Liver (tissue), 9 donors: ENCODE data around the gene TMEM44. TPM values are rescaled to one million over a fixed set of nuclear protein-coding genes. Genes with fewer than 3 reads are reported as not detected.
A peak's percentile ranks its signal among the peaks of the same experiment; 100 is the strongest.

Source experiments
- DNase-seq: peaks from one replicate; pipeline ENCODE4 v3.0.0-alpha.2; 2017; ENCODE audit warnings: low spot score
- H3K27ac ChIP-seq, 2 donors: one replicate each; pipeline ENCODE4 v1.7.0; 2013; ENCODE audit warnings: inconsistent platforms in 2 of 2, low read length in 2 of 2, control low read depth in 1 of 2, low read depth in 1 of 2, mild to moderate bottlenecking in 1 of 2
- H3K27me3 ChIP-seq, 4 donors: one replicate each; pipeline versions ENCODE4 v1.6.1 to v1.7.0; 2013; ENCODE audit warnings: low read length in 3 of 4, inconsistent platforms in 1 of 4, mild to moderate bottlenecking in 1 of 4, moderate library complexity in 1 of 4; ENCODE audit not compliant: control insufficient read depth in 4 of 4, insufficient read depth in 4 of 4
- H3K36me3 ChIP-seq, 4 donors: one replicate each; pipeline versions ENCODE4 v1.6.1 to v1.7.0; 2013; ENCODE audit warnings: low read length in 3 of 4, mild to moderate bottlenecking in 3 of 4, low read depth in 1 of 4, moderate library complexity in 1 of 4; ENCODE audit not compliant: control insufficient read depth in 4 of 4, insufficient read depth in 3 of 4
- H3K4me1 ChIP-seq, 4 donors: one replicate each; pipeline versions ENCODE4 v1.6.1 to v1.7.0; 2013; ENCODE audit warnings: low read length in 3 of 4, mild to moderate bottlenecking in 3 of 4, moderate library complexity in 1 of 4; ENCODE audit not compliant: control insufficient read depth in 4 of 4, insufficient read depth in 4 of 4
- H3K4me3 ChIP-seq, 3 donors: one replicate each; pipeline versions ENCODE4 v1.6.1 to v1.7.0; 2013; ENCODE audit warnings: low read length in 3 of 3, control low read depth in 1 of 3, low read depth in 1 of 3, mild to moderate bottlenecking in 1 of 3
- H3K9ac ChIP-seq, 2 donors: one replicate each; pipeline ENCODE4 v1.7.0; 2013; ENCODE audit warnings: low read length in 2 of 2, mild to moderate bottlenecking in 2 of 2, moderate library complexity in 2 of 2, control low read depth in 1 of 2, low read depth in 1 of 2
- H3K9me3 ChIP-seq, 4 donors: one replicate each; pipeline versions ENCODE4 v1.6.1 to v1.7.0; 2013; ENCODE audit warnings: low read length in 3 of 4; ENCODE audit not compliant: control insufficient read depth in 4 of 4
- ATF3 ChIP-seq: IDR thresholded peaks from 2 replicates; pipeline ENCODE4 v1.6.1; 2016; ENCODE audit warnings: antibody characterized with exemption
- EGR1 ChIP-seq, 2 donors: IDR thresholded peaks; 2 replicates each; pipeline ENCODE4 v1.6.1; 2016 to 2018; ENCODE audit warnings: antibody characterized with exemption in 2 of 2, low read depth in 2 of 2
- FOXA2 ChIP-seq: IDR thresholded peaks from 2 replicates; pipeline ENCODE4 v1.6.1; 2016; ENCODE audit warnings: antibody characterized with exemption
- GABPA ChIP-seq, 2 donors: IDR thresholded peaks in 1 of 2; conservative IDR thresholded peaks in 1 of 2; 2 replicates each; pipeline ENCODE4 v1.6.1; 2016; ENCODE audit warnings: antibody characterized with exemption in 2 of 2, mild to moderate bottlenecking in 1 of 2, moderate library complexity in 1 of 2
- RAD21 ChIP-seq, 2 donors: IDR thresholded peaks; 2 replicates each; pipeline ENCODE4 v1.6.1; 2016; ENCODE audit warnings: antibody characterized with exemption in 2 of 2, mild to moderate bottlenecking in 2 of 2
- RXRA ChIP-seq, 2 donors: IDR thresholded peaks; 2 replicates each; pipeline ENCODE4 v1.6.1; 2017 to 2018; ENCODE audit warnings: antibody characterized with exemption in 2 of 2, mild to moderate bottlenecking in 1 of 2
- YY1 ChIP-seq: IDR thresholded peaks from 2 replicates; pipeline ENCODE4 v1.6.1; 2016; ENCODE audit warnings: antibody characterized with exemption, mild to moderate bottlenecking
- WGBS: extraction: QIAGEN DNeasy Blood & Tissue Kit; methylation state at CpG from one replicate; pipeline ENCODE4 v1.1.7; 2013; 5-methylcytosine and 5-hydroxymethylcytosine counted together
- polyA plus RNA-seq, 2 donors: library from polyadenylated mRNA; stranded (reverse) in 1 of 2; unstranded in 1 of 2; fragments of 200-250 nt in 1 of 2; fragments of >200 nt in 1 of 2; fragmentation: Nextera tagmentation in 1 of 2; extraction: Ambion mirVana in 1 of 2; gene quantifications; one replicate each; pipeline versions ENCODE4 v1.2.1 to v1.2.3, GENCODE V29; 2013 to 2015
- total RNA-seq, 2 donors: library from RNA; depleted of rRNA; stranded (reverse); fragments of >200 nt; gene quantifications; one replicate each; pipeline ENCODE4 v1.2.3, GENCODE V29; 2014
- TF ChIP-seq, protein P1 (sequence below): fragments of 150-350 bp; IDR thresholded peaks from 2 replicates; pipeline ENCODE4 v1.5.1; 2017; ENCODE audit warnings: improper control_type of control experiment, low read depth, low read length; ENCODE audit not compliant: missing input control
- donor health status: healthy.
- donor health status: healthy.
- donor health status: healthy.
- donor health status: healthy.
- donor health status: healthy.

The TMEM44 gene
- total and polyA plus RNA-seq, 4 donors = 1.8 to 5.0 (median 3.2) TPM

DNA sequence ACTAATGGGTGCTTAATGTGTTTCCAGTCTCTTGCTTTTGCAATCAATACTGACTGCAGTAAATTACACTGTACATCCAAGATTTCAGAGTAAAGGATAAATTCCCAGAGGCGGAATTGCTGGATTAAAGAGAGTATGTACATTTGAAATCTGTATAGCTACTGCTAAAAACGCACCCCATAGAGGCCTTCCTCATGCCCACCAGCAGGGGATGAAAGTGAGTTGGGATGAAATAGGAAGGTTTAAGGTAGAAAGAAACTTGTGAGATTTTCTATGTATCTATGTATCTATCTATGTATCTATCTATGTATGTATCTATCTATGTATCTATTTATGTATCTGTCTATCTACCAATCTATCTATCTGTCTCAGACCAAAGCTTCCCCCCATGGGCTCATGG lies 28.4 kb downstream of the TMEM44 start:
- DNase-seq = no peak
- 87% methylated on average over 2 of the region's 2 CpGs for WGBS
- Histone ChIP-seq H3K27me3 (no peaks in the 10 kb centered on the region), H3K9me3 (no peaks in the 10 kb centered on the region), H3K4me3 (no peak overlapping the region), H3K4me1 (no peaks in the 10 kb centered on the region), H3K36me3 (no peaks in the 10 kb centered on the region), H3K9ac (no peak overlapping the region), H3K27ac (no peak overlapping the region)
- TF ChIP-seq ATF3 = no peak
- no peak for TF ChIP-seq GABPA (IDR thresholded peaks at IDR 0.05 in 1 of 2, conservative IDR thresholded peaks at IDR 0.05 in 1 of 2)
- TF ChIP-seq, protein P1, sequence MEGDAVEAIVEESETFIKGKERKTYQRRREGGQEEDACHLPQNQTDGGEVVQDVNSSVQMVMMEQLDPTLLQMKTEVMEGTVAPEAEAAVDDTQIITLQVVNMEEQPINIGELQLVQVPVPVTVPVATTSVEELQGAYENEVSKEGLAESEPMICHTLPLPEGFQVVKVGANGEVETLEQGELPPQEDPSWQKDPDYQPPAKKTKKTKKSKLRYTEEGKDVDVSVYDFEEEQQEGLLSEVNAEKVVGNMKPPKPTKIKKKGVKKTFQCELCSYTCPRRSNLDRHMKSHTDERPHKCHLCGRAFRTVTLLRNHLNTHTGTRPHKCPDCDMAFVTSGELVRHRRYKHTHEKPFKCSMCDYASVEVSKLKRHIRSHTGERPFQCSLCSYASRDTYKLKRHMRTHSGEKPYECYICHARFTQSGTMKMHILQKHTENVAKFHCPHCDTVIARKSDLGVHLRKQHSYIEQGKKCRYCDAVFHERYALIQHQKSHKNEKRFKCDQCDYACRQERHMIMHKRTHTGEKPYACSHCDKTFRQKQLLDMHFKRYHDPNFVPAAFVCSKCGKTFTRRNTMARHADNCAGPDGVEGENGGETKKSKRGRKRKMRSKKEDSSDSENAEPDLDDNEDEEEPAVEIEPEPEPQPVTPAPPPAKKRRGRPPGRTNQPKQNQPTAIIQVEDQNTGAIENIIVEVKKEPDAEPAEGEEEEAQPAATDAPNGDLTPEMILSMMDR = peak; percentile 12

GRCh38 chr3:194604126-194604525 lies 29.1 kb downstream of the TMEM44 start:
- TF ChIP-seq YY1 = no peak
- TF ChIP-seq FOXA2 = no peak
- TF ChIP-seq, protein P1 = no peak
- TF ChIP-seq RAD21 (IDR thresholded peaks at IDR 0.05) = no peak
- TF ChIP-seq EGR1 (IDR thresholded peaks at IDR 0.05; ENCODE audit: low read depth in 2 of 2) = no peak
- no peaks in the 10 kb centered on the region for H3K36me3 ChIP-seq

GRCh38 chr3:194602669-194603171 lies 30.5 kb downstream of the TMEM44 start:
- Histone ChIP-seq H3K4me1 (no peaks in the 10 kb centered on the region), H3K27ac (no peak overlapping the region), H3K4me3 (no peak overlapping the region), H3K9ac (no peak overlapping the region), H3K27me3 (no peaks in the 10 kb centered on the region), H3K36me3 (no peaks in the 10 kb centered on the region), H3K9me3 (no peaks in the 10 kb centered on the region)
- WGBS = 77% methylated on average over 10 of the region's 10 CpGs
- TF ChIP-seq RXRA (IDR thresholded peaks at IDR 0.05) (no peak), RAD21 (IDR thresholded peaks at IDR 0.05) (peak in 1 of 2 donors; percentile 7)
- no peak for DNase-seq

More at GRCh38 chr3:194604126-194604525, 29.1 kb downstream of the TMEM44 start:
- Histone ChIP-seq H3K4me1 (no peaks in the 10 kb centered on the region), H3K27me3 (no peaks in the 10 kb centered on the region), H3K4me3 (no peak overlapping the region), H3K9me3 (no peaks in the 10 kb centered on the region), H3K9ac (no peak overlapping the region), H3K27ac (no peak overlapping the region)
- WGBS = 94% methylated on average over 22 of the region's 22 CpGs
- DNase-seq = no peak
